Activated naive CD8-positive, alpha-beta T cell treated with anti-CD3 and anti-CD28 coated beads, Interleukin-2, amount 10 ng/mL, durations not matched to agents 7 days and 5 days (primary cell): ENCODE data around the gene KLHL7. TPM values are rescaled to one million over a fixed set of nuclear protein-coding genes. Genes with fewer than 3 reads are reported as not detected.
"Not testable (repeated sequence)": the region's sequence is repeated elsewhere in the genome, so short reads cannot be mapped to it uniquely, and the experiment has no call there.

ENCODE experiments used
- ATAC-seq: fragments of 150-1000 bp; cut with Tn5 transposase; one replicate; pipeline ENCODE4 v1.10.0; 2021; ENCODE audit warnings: low read depth, moderate library complexity
- POLR2A ChIA-PET: fragments of 350-600 bp; sonication (Branson Sonifier 250); formaldehyde crosslinking; loops from one replicate; lab custom pipeline; 2021; ENCODE audit warnings: antibody characterized with exemption; lab: Charles Lee
- DNase-seq: peaks from one replicate; pipeline ENCODE4 v3.0.0; 2021
- H3K27ac Mint-ChIP-seq: one replicate; pipeline ENCODE4 v1.8.0; 2022; ENCODE audit warnings: mild to moderate bottlenecking, mixed read lengths
- H3K27me3 Mint-ChIP-seq: one replicate; pipeline ENCODE4 v1.8.0; 2022; ENCODE audit warnings: mild to moderate bottlenecking, moderate library complexity, mixed read lengths
- H3K36me3 Mint-ChIP-seq: one replicate; pipeline ENCODE4 v1.8.0; 2021; ENCODE audit warnings: mild to moderate bottlenecking, mixed read lengths
- H3K4me1 Mint-ChIP-seq: one replicate; pipeline ENCODE4 v1.8.0; 2021; ENCODE audit warnings: mixed read lengths
- H3K4me3 Mint-ChIP-seq: one replicate; pipeline ENCODE4 v1.8.0; 2022; ENCODE audit warnings: mild to moderate bottlenecking, moderate library complexity, mixed read lengths
- H3K9me3 Mint-ChIP-seq: one replicate; pipeline ENCODE4 v1.8.0; 2021; ENCODE audit warnings: mixed read lengths
- total RNA-seq, 2 experiments: library from RNA; stranded (reverse); gene quantifications; one replicate each; pipeline ENCODE4 v1.2.3, GENCODE V29; 2021

Gene KLHL7
- total RNA-seq, 2 experiments from 2014 or later = 18.8 to 20.1 TPM

- POLR2A ChIA-PET = no interaction called here
- no peak for DNase-seq
- Mint-ChIP-seq H3K27ac (no peak overlapping the region), H3K27me3 (no peaks in the 10 kb centered on the region), H3K4me1 (no peaks in the 10 kb centered on the region), H3K4me3 (no peak overlapping the region), H3K36me3 (no peaks in the 10 kb centered on the region), H3K9me3 (no peaks in the 10 kb centered on the region)
- no peak for ATAC-seq
Measured at GRCh38 chr7:23167691-23168090, 62.1 kb downstream of the KLHL7 start.

- Mint-ChIP-seq H3K4me3 (no peak overlapping the region), H3K36me3 (no peaks in the 10 kb centered on the region), H3K4me1 (no peaks in the 10 kb centered on the region), H3K27ac (no peak overlapping the region), H3K27me3 (no peaks in the 10 kb centered on the region), H3K9me3 (no peaks in the 10 kb centered on the region)
- DNase-seq (no peak), ATAC-seq (no peak)
- POLR2A ChIA-PET = no interaction called here
Measured at GRCh38 chr7:23168111-23168885, 62.7 kb downstream of the KLHL7 start.

- H3K4me1 Mint-ChIP-seq = peaks cover 4% of the 10 kb centered on the region
- POLR2A ChIA-PET = interaction anchor here (0.6 to 0.7 kb wide), 2 partner anchors 36 to 64 kb away, joined by 3 to 4 read pairs; no protein-coding TSS in a partner anchor
- DNase-seq (no peak), ATAC-seq (no peak)
- no peak overlapping the region for H3K27ac Mint-ChIP-seq
- H3K27me3 Mint-ChIP-seq = peaks cover 7% of the 10 kb centered on the region
- no peaks in the 10 kb centered on the region for H3K9me3 Mint-ChIP-seq
- no peak overlapping the region for H3K4me3 Mint-ChIP-seq
- no peaks in the 10 kb centered on the region for H3K36me3 Mint-ChIP-seq
Measured at GRCh38 chr7:23175938-23176337, 70.4 kb downstream of the KLHL7 start.

GRCh38 chr7:23181684-23182553 lies 76.3 kb downstream of the KLHL7 start, which contains the start of gene NUP42:
TSS of gene NUP42 (plus strand) at chr7:23182048. CDS start at chr7:23182086, 38 bp downstream.
- Mint-ChIP-seq H3K9me3 (no peaks in the 10 kb centered on the region), H3K4me1 (peaks cover 32% of the 10 kb centered on the region), H3K27ac (peak within 1 kb of the TSS; percentile 99), H3K36me3 (peaks cover 5% of the 10 kb centered on the region), H3K4me3 (peak within 1 kb of the TSS; percentile 93), H3K27me3 (peaks cover 7% of the 10 kb centered on the region)
- POLR2A ChIA-PET = interaction anchor here (0.5 to 3.2 kb wide), 4 partner anchors 76 to 349 kb away, joined by 3 to 24 read pairs (median 5); partner anchors contain the start of gene KLHL7
- ATAC-seq (peak; percentile 94), DNase-seq (peak; percentile 93)

GRCh38 chr7:23183279-23184012 lies 77.9 kb downstream of the KLHL7 start:
- no peaks in the 10 kb centered on the region for H3K9me3 Mint-ChIP-seq
- H3K27me3 Mint-ChIP-seq = peaks cover 6% of the 10 kb centered on the region
- DNase-seq = no peak
- peaks cover 8% of the 10 kb centered on the region for H3K36me3 Mint-ChIP-seq
- peak overlapping the region; percentile 93 for H3K4me3 Mint-ChIP-seq
- H3K27ac Mint-ChIP-seq = peak overlapping the region; percentile 99
- POLR2A ChIA-PET = interaction anchor here (0.6 kb wide), 1 partner anchor 357 kb away, joined by 3 read pairs; no protein-coding TSS in a partner anchor
- no peak for ATAC-seq
- peaks cover 33% of the 10 kb centered on the region for H3K4me1 Mint-ChIP-seq

GRCh38 chr7:23184291-23184690 lies 78.7 kb downstream of the KLHL7 start:
- H3K4me3 Mint-ChIP-seq = peak overlapping the region; percentile 60
- H3K9me3 Mint-ChIP-seq = no peaks in the 10 kb centered on the region
- POLR2A ChIA-PET = no interaction called here
- H3K27ac Mint-ChIP-seq = no peak overlapping the region
- ATAC-seq (no peak), DNase-seq (no peak)
- no peaks in the 10 kb centered on the region for H3K27me3 Mint-ChIP-seq
- peaks cover 14% of the 10 kb centered on the region for H3K36me3 Mint-ChIP-seq
- H3K4me1 Mint-ChIP-seq = peaks cover 33% of the 10 kb centered on the region

GRCh38 chr7:23184709-23185359 lies 79.2 kb downstream of the KLHL7 start:
- no peaks in the 10 kb centered on the region for H3K9me3 Mint-ChIP-seq
- no peak overlapping the region for H3K4me3 Mint-ChIP-seq
- POLR2A ChIA-PET = no interaction called here
- no peak overlapping the region for H3K27ac Mint-ChIP-seq
- ATAC-seq (no peak), DNase-seq (no peak)
- H3K27me3 Mint-ChIP-seq = no peaks in the 10 kb centered on the region
- peaks cover 15% of the 10 kb centered on the region for H3K36me3 Mint-ChIP-seq
- H3K4me1 Mint-ChIP-seq = peaks cover 33% of the 10 kb centered on the region

GRCh38 chr7:23185980-23186379 lies 80.4 kb downstream of the KLHL7 start:
- H3K27me3 Mint-ChIP-seq = no peaks in the 10 kb centered on the region
- no peak overlapping the region for H3K4me3 Mint-ChIP-seq
- ATAC-seq = no peak
- no peaks in the 10 kb centered on the region for H3K9me3 Mint-ChIP-seq
- peaks cover 29% of the 10 kb centered on the region for H3K4me1 Mint-ChIP-seq
- POLR2A ChIA-PET = no interaction called here
- DNase-seq = no peak
- H3K36me3 Mint-ChIP-seq = peaks cover 17% of the 10 kb centered on the region
- H3K27ac Mint-ChIP-seq = no peak overlapping the region

GRCh38 chr7:23191022-23191421 lies 85.4 kb downstream of the KLHL7 start:
- H3K9me3 Mint-ChIP-seq = no peaks in the 10 kb centered on the region
- H3K36me3 Mint-ChIP-seq = peaks cover 23% of the 10 kb centered on the region
- H3K4me3 Mint-ChIP-seq = no peak overlapping the region
- peaks cover 2% of the 10 kb centered on the region for H3K4me1 Mint-ChIP-seq
- H3K27me3 Mint-ChIP-seq = no peaks in the 10 kb centered on the region
- DNase-seq = no peak
- no peak overlapping the region for H3K27ac Mint-ChIP-seq
- POLR2A ChIA-PET = no interaction called here
- no peak for ATAC-seq

GRCh38 chr7:23193650-23194227 lies 88.2 kb downstream of the KLHL7 start:
- H3K4me3 Mint-ChIP-seq, DNase-seq, H3K9me3 Mint-ChIP-seq, H3K27ac Mint-ChIP-seq, POLR2A ChIA-PET, H3K27me3 Mint-ChIP-seq, ATAC-seq, H3K4me1 Mint-ChIP-seq: not testable (repeated sequence)
- peaks cover 28% of the 10 kb centered on the region for H3K36me3 Mint-ChIP-seq

GRCh38 chr7:23196306-23196705 lies 90.7 kb downstream of the KLHL7 start:
- H3K36me3 Mint-ChIP-seq = peaks cover 22% of the 10 kb centered on the region
- no peaks in the 10 kb centered on the region for H3K27me3 Mint-ChIP-seq
- DNase-seq = no peak
- ATAC-seq = no peak
- H3K4me1 Mint-ChIP-seq = no peaks in the 10 kb centered on the region
- no peaks in the 10 kb centered on the region for H3K9me3 Mint-ChIP-seq
- H3K4me3 Mint-ChIP-seq = no peak overlapping the region
- no peak overlapping the region for H3K27ac Mint-ChIP-seq
- POLR2A ChIA-PET = no interaction called here

GRCh38 chr7:23197745-23198144 lies 92.2 kb downstream of the KLHL7 start:
- POLR2A ChIA-PET, H3K4me3 Mint-ChIP-seq, H3K27ac Mint-ChIP-seq, H3K4me1 Mint-ChIP-seq, H3K27me3 Mint-ChIP-seq, H3K9me3 Mint-ChIP-seq, ATAC-seq, DNase-seq: not testable (repeated sequence)
- peaks cover 20% of the 10 kb centered on the region for H3K36me3 Mint-ChIP-seq
